Measurements from ENCODE around the gene NDNF.

GRCh38 chr4:121070274-121070673 lies 2.1 kb downstream of the NDNF start:
- TF ChIP-seq REST (IDR thresholded peaks at IDR 0.05; ENCODE audit: insufficient read depth in 1 of 2, low read depth in 2 of 2, low read length in 2 of 2) (no peak), FOXP2 (optimal IDR thresholded peaks at IDR 0.05; ENCODE audit: borderline replicate concordance, extremely low read depth, extremely low read length, insufficient read depth) (no peak)

Measured in PFSK-1 (cell line).